Measurements from ENCODE around the gene LRRC36. TPM values are rescaled to one million over a fixed set of nuclear protein-coding genes. Genes with fewer than 3 reads are reported as not detected.

LRRC36 gene
- total and polyA plus RNA-seq, 9 of the 15 experiments (the other 6 are each of a cell fraction or from before 2014, with no cell fraction given): 0.09 to 0.40 (median 0.17) TPM; not detected in 1

- TF ChIP-seq RAD21 (CRISPR knock-in tag; conservative IDR thresholded peaks at IDR 0.05 in 1 of 2, IDR thresholded peaks at IDR 0.05 in 1 of 2) (peak; percentile 15 to 55; a peak in 3 of 4 replicates), CTCF (IDR thresholded peaks at IDR 0.05 in 2 of 3, conservative IDR thresholded peaks at IDR 0.05 in 1 of 3; ENCODE audit: insufficient read depth in 2 of 3, low read depth in 1 of 3, low read length in 3 of 3) (peak in 2 of 3 experiments; percentile 22 to 52; a peak in 3 of 6 replicates)
Measured at GRCh38 chr16:67339453-67339852, 12.8 kb downstream of the LRRC36 start (continued).

GRCh38 chr16:67341250-67341649, 14.6 kb downstream of the LRRC36 start:
- Histone ChIP-seq H3K9me1 (ENCODE audit: control insufficient read depth, insufficient read depth, low read length) (no peaks in the 10 kb centered on the region), H3K9ac (ENCODE audit: insufficient read depth in 1 of 2, low read depth in 2 of 2, low read length in 2 of 2) (no peak overlapping the region), H3K27ac (ENCODE audit: extremely low read depth, low read depth, low read length) (no peak overlapping the region), H3K27me3 (ENCODE audit: control insufficient read depth in 2 of 2, insufficient read depth in 2 of 2, low read length in 2 of 2) (no peaks in the 10 kb centered on the region), H3K36me3 (ENCODE audit: control insufficient read depth, insufficient read depth, low read length) (no peaks in the 10 kb centered on the region), H4K20me1 (replicated peaks; ENCODE audit: control insufficient read depth, insufficient read depth, low read length) (no peaks in the 10 kb centered on the region), H3K4me1 (replicated peaks in 1 of 2; ENCODE audit: control insufficient read depth in 2 of 2, insufficient read depth in 2 of 2, low read length in 2 of 2) (no peaks in the 10 kb centered on the region), H3K9me3 (replicated peaks; ENCODE audit: control insufficient read depth, insufficient read depth, low read depth, low read length) (no peaks in the 10 kb centered on the region), H3K4me3 (no peak overlapping the region), H2AFZ (ENCODE audit: low read depth, low read length) (no peak overlapping the region), H3K4me2 (ENCODE audit: insufficient read depth, low read length) (no peak overlapping the region), H3K79me2 (ENCODE audit: control insufficient read depth, insufficient read depth, low read length) (no peaks in the 10 kb centered on the region)
- CTCF ChIA-PET (ENCODE audit: low intra/inter-chr PET ratio): no interaction called here
- DNase-seq (ENCODE audit: extremely low read depth in 1 of 4, low spot score in 3 of 4) (no peak), ATAC-seq (no peak), FAIRE-seq (no peak)
- 2% methylated on average over 3 of the region's 3 CpGs for WGBS (ENCODE audit: insufficient coverage, low coverage, missing lambda C conversion rate)
- TF ChIP-seq RBM25 (IDR thresholded peaks at IDR 0.05; ENCODE audit: low read depth, low read length, severe bottlenecking) (peak; percentile 76), ZNF143 (CRISPR knock-in tag; IDR thresholded peaks at IDR 0.05) (no peak)
- POLR2A ChIA-PET: no interaction called here
- in situ Hi-C loops (cut with MboI) (loop anchor here (5.0 kb wide), 1 partner anchor 89 kb away; no protein-coding TSS in a partner anchor), intact Hi-C loops (cut with micrococcal nuclease) (loop anchor here (10.0 kb wide), 1 partner anchor 54 kb away; the partner anchor contains the start of gene TPPP3)
- BruUV-seq (replicated peaks): no TSS peak

Measured in K562 (cell line).